IMR-90 (cell line): ENCODE data around the gene SNAP25.

Experiments used
- BHLHE40 ChIP-seq: fragments of 150-350 bp; IDR thresholded peaks from 2 replicates; pipeline ENCODE4 v1.6.1; 2016; ENCODE audit warnings: mild to moderate bottlenecking, low read depth, low read length
- CTCF ChIP-seq: conservative IDR thresholded peaks from 2 replicates; pipeline ENCODE4 v1.5.1; 2012; ENCODE audit warnings: mild to moderate bottlenecking, low read depth, low read length, improper control_type of control experiment
- POLR2A ChIP-seq: IDR thresholded peaks from 2 replicates; pipeline ENCODE4 v1.6.1; 2012; ENCODE audit warnings: mild to moderate bottlenecking, low read depth, low read length
- RAD21 ChIP-seq: IDR thresholded peaks from 2 replicates; pipeline ENCODE4 v1.6.1; 2012; ENCODE audit warnings: low read length, improper control_type of control experiment
- RFX5 ChIP-seq: IDR thresholded peaks from 2 replicates; pipeline ENCODE4 v1.8.0; 2012; ENCODE audit warnings: low read depth, mild to moderate bottlenecking, low read length, moderate library complexity
- SMC3 ChIP-seq: fragments of 150-350 bp; IDR thresholded peaks from 2 replicates; pipeline ENCODE4 v1.6.1; 2016; ENCODE audit warnings: low read depth, mild to moderate bottlenecking, antibody characterized with exemption, low read length, moderate library complexity

GRCh38 chr20:10300582-10301446, 82.2 kb downstream of the SNAP25 start:
- no peak for TF ChIP-seq POLR2A
- no peak for TF ChIP-seq RAD21
- no peak for TF ChIP-seq CTCF
- TF ChIP-seq SMC3, result no peak
- TF ChIP-seq RFX5, result no peak
- TF ChIP-seq BHLHE40, result no peak
